DOHH2 (cell line): ENCODE data around the gene SNX13.

Experiments
- EZH2phosphoT487 ChIP-seq: fragments of 200-600 bp; sonication (generic); IDR thresholded peaks from 2 replicates; pipeline ENCODE4 v1.6.1; 2017; ENCODE audit warnings: borderline replicate concordance, mild to moderate bottlenecking, antibody characterized with exemption, low read length, moderate library complexity, mixed read lengths
- TF ChIP-seq, protein P1 (sequence below): fragments of 200-600 bp; sonication (generic); IDR thresholded peaks from one replicate; pipeline ENCODE4 v1.5.1; 2014; ENCODE audit warnings: antibody characterized with exemption, mild to moderate bottlenecking, low read depth, low read length; ENCODE audit not compliant: poor library complexity, severe bottlenecking

DNA sequence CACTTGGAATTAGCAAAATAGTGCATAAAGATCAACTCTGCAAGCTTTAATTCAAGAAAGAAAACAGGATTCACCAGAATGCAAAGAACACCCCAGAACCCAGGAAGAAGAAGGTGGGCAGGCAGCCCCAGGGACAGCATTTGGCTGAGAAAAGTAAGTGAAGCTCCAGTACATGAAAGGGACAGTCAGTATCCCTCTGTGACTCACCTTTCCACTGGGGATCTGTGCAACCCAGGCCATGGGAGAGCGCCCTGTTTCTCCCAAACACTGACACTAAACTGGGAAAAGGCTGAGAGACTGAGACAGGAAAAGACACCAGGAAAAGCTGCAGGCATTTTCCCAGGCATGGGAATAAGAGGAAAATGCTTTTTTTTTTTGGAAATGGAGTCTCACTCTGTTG is 28.2 kb downstream of the SNX13 start:
- TF ChIP-seq, protein P1, sequence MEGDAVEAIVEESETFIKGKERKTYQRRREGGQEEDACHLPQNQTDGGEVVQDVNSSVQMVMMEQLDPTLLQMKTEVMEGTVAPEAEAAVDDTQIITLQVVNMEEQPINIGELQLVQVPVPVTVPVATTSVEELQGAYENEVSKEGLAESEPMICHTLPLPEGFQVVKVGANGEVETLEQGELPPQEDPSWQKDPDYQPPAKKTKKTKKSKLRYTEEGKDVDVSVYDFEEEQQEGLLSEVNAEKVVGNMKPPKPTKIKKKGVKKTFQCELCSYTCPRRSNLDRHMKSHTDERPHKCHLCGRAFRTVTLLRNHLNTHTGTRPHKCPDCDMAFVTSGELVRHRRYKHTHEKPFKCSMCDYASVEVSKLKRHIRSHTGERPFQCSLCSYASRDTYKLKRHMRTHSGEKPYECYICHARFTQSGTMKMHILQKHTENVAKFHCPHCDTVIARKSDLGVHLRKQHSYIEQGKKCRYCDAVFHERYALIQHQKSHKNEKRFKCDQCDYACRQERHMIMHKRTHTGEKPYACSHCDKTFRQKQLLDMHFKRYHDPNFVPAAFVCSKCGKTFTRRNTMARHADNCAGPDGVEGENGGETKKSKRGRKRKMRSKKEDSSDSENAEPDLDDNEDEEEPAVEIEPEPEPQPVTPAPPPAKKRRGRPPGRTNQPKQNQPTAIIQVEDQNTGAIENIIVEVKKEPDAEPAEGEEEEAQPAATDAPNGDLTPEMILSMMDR = no peak
- no peak for TF ChIP-seq EZH2phosphoT487
